ENCODE data around the gene JUN. TPM values are rescaled to one million over a fixed set of nuclear protein-coding genes. Genes with fewer than 3 reads are reported as not detected.

Gene JUN
- total RNA-seq: 10 to 100 TPM; 24.2 to 25.5 TPM

GRCh38 chr1:58783993-58784757 lies at the start of gene JUN:
Gene JUN (minus strand): TSS chr1:58784047. CDS start chr1:58783070, 977 bp downstream.
- peak within 1 kb of the TSS; percentile 91 for H3K27ac Mint-ChIP-seq
- H3K27me3 Mint-ChIP-seq: no peaks in the 10 kb centered on the region
- CTCF ChIA-PET: interaction anchor here (0.6 kb wide), 1 partner anchor 66 kb away, joined by 3 read pairs; no protein-coding TSS in a partner anchor
- intact Hi-C loops (cut with DNase I, micrococcal nuclease): loop anchor here (1.0 to 10.0 kb wide), 13 partner anchors 29 to 1030 kb away; partner anchors contain the start of genes HOOK1 (in 2 of the 2), OMA1 (in 2 of the 2), FGGY (in 1 of the 2) and MYSM1 (in 1 of the 2)
- peak within 1 kb of the TSS; percentile 79 for H3K4me3 Mint-ChIP-seq
- ATAC-seq (peak; percentile 88), DNase-seq (peak; percentile 99)
- peaks cover 17% of the 10 kb centered on the region for H3K4me1 Mint-ChIP-seq
- H3K36me3 Mint-ChIP-seq (ENCODE audit: low read depth): peaks cover 28% of the 10 kb centered on the region
- peaks cover 5% of the 10 kb centered on the region for H3K9me3 Mint-ChIP-seq (ENCODE audit: low read depth)
- POLR2A ChIA-PET: interaction anchor here (0.5 to 2.0 kb wide), 9 partner anchors 20 to 409 kb away, joined by 3 to 15 read pairs (median 6); no protein-coding TSS in a partner anchor

- H3K36me3 Mint-ChIP-seq (ENCODE audit: low read depth): peaks cover 4% of the 10 kb centered on the region
- intact Hi-C loops (cut with DNase I, micrococcal nuclease): no loop called here
- no peak overlapping the region for H3K4me3 Mint-ChIP-seq
- ChIA-PET POLR2A (no interaction called here), CTCF (interaction anchor here (0.6 to 1.8 kb wide), 3 partner anchors 10 to 201 kb away, joined by 3 to 4 read pairs (median 3); no protein-coding TSS in a partner anchor)
- no peak overlapping the region for H3K27ac Mint-ChIP-seq
- H3K4me1 Mint-ChIP-seq: no peaks in the 10 kb centered on the region
- ATAC-seq (no peak), DNase-seq (no peak)
- no peaks in the 10 kb centered on the region for H3K27me3 Mint-ChIP-seq
- peaks cover 2% of the 10 kb centered on the region for H3K9me3 Mint-ChIP-seq (ENCODE audit: low read depth)
Measured at GRCh38 chr1:58833166-58833565, 49.3 kb upstream of the JUN start.

DNA sequence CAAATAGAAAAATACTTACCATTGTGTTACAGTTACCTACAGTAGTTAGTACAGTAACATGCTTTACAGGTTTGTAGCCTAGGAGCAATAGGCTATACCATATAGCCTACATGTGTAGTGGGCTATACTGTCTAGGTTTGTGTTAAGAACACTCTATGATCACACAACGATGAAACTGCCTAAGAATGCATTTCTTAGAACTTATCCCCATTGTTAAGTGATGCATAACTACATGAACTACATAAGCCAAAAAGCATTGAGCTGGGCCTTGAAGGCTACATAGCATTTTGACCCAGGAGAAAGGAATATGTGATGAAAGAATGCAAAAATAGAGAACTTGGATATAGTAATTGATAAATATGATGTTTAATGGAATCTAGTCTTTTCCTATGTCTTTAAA lies 46.4 kb upstream of the JUN start:
- Mint-ChIP-seq H3K36me3 (ENCODE audit: low read depth) (peaks cover 4% of the 10 kb centered on the region), H3K4me3 (no peak overlapping the region), H3K4me1 (no peaks in the 10 kb centered on the region), H3K27me3 (no peaks in the 10 kb centered on the region), H3K27ac (no peak overlapping the region), H3K9me3 (ENCODE audit: low read depth) (peaks cover 9% of the 10 kb centered on the region)
- ATAC-seq (no peak), DNase-seq (no peak)
- POLR2A ChIA-PET: no interaction called here
- intact Hi-C loops (cut with DNase I, micrococcal nuclease): no loop called here
- CTCF ChIA-PET: no interaction called here

DNA sequence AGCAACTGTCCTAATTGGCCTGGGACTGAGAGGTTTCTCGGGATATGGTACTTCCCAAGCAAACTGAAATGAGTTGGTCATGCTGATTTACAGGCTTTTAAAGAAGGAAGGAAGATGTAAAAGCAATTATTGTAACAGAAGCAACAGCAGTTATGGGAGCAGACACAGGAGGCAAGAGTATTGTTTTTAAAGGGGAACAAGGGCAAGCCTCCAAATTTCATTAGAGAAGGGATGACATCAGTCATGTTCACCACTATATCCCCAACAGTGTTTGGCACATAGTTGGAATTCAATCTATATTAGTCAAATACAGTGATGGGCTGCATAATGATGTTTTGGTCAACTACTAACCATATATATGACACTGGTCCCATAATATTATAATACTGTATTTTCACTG lies 46.0 kb upstream of the JUN start:
- intact Hi-C loops (cut with DNase I, micrococcal nuclease): no loop called here
- DNase-seq: no peak
- Mint-ChIP-seq H3K27me3 (no peaks in the 10 kb centered on the region), H3K9me3 (ENCODE audit: low read depth) (peaks cover 9% of the 10 kb centered on the region), H3K4me1 (no peaks in the 10 kb centered on the region), H3K36me3 (ENCODE audit: low read depth) (peaks cover 4% of the 10 kb centered on the region), H3K27ac (no peak overlapping the region), H3K4me3 (no peak overlapping the region)
- ATAC-seq: no peak
- ChIA-PET CTCF (no interaction called here), POLR2A (no interaction called here)

DNA sequence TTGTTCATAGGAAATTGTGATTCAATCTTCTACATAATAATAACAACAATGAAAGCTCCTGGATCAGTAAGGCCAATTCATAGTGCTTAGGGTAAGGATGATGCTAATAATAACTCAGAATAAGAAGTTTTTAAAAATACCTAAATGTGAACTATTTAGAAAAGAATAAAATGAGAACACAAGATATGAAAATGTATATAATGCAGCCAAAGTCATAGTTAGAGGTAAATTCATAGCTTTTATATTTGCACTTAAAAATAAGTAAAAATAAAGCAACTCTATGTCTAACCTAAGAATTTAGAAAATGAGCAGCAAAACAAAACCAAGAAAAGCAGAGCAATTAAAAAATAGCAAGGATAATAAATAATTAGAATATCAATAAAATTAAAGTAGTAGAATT lies 43.5 kb upstream of the JUN start:
- no peaks in the 10 kb centered on the region for H3K27me3 Mint-ChIP-seq

DNA sequence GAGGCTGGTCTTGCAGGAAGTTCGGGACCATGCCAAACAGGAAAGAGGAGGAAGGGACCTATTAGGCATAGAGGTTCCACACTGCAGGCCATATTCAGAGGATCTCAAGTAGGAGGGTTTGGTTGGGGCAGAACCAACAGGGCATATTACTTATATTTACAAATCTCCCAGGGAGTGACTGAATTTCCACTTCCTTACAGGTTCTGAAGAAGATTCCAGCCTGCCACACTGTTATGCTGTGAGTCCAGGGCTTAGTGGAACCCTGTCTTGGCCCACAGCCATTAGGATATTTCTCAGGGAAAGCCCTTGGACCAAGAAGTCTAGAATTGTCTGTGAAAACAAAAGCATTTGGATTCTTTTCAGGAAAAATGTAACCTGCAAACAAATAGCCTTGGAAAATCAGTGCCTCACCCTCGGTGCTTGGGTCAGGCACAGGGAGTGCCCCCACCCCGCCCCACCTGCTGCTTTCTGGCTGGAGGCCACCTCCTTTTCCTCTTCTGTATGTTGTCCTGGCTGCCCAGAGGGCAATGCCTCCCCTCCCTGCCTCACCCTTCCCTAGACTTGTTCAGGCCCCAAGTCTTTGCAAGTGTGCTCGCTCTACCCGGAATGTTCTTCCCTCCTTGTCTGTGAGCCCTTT lies 41.0 kb upstream of the JUN start:
- H3K9me3 Mint-ChIP-seq (ENCODE audit: low read depth): peaks cover 9% of the 10 kb centered on the region
- no peaks in the 10 kb centered on the region for H3K4me1 Mint-ChIP-seq
- H3K27ac Mint-ChIP-seq: no peak overlapping the region
- DNase-seq (no peak), ATAC-seq (no peak)
- H3K36me3 Mint-ChIP-seq (ENCODE audit: low read depth): peaks cover 4% of the 10 kb centered on the region
- no peak overlapping the region for H3K4me3 Mint-ChIP-seq
- H3K27me3 Mint-ChIP-seq: no peaks in the 10 kb centered on the region
- POLR2A ChIA-PET: no interaction called here
- intact Hi-C loops (cut with DNase I, micrococcal nuclease): no loop called here
- CTCF ChIA-PET: no interaction called here

More for the DNA sequence above, 43.5 kb upstream of the JUN start:
- Mint-ChIP-seq H3K4me1 (no peaks in the 10 kb centered on the region), H3K36me3 (ENCODE audit: low read depth) (peaks cover 4% of the 10 kb centered on the region), H3K9me3 (ENCODE audit: low read depth) (peaks cover 9% of the 10 kb centered on the region), H3K27ac (no peak overlapping the region), H3K4me3 (no peak overlapping the region)
- intact Hi-C loops (cut with DNase I, micrococcal nuclease): no loop called here
- POLR2A ChIA-PET: no interaction called here
- DNase-seq (no peak), ATAC-seq (no peak)
- CTCF ChIA-PET: no interaction called here

DNA sequence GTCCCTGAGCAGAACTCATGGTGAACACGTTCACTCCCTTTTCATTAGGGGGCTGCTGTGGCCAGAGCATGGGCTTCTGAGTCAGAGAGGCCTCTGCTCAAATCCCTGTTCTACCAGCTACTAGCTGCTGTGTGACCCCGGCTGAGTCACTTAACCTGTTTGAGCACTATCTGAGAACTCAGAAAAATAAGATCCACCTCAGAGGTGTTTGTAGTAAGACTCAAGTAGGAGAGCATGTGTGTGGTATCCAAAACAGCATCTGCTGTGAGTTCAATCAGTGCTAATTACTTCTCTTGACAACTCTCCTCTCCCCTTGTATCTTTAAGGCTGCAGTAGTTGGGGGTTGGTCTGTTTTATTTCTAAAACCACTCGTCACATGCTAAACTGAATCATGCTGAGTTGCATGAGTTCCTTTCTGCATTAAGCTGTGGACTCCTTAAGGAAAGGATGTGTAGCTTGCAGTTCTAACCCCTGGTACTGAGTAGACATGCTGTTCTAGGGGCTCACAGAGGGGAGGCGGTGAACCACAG lies 39.7 kb upstream of the JUN start:
- no peak overlapping the region for H3K27ac Mint-ChIP-seq
- no peak overlapping the region for H3K4me3 Mint-ChIP-seq
- intact Hi-C loops (cut with DNase I, micrococcal nuclease): no loop called here
- no peaks in the 10 kb centered on the region for H3K4me1 Mint-ChIP-seq
- H3K9me3 Mint-ChIP-seq (ENCODE audit: low read depth): peaks cover 8% of the 10 kb centered on the region
- ATAC-seq (no peak), DNase-seq (no peak)
- H3K27me3 Mint-ChIP-seq: no peaks in the 10 kb centered on the region
- peaks cover 4% of the 10 kb centered on the region for H3K36me3 Mint-ChIP-seq (ENCODE audit: low read depth)
- ChIA-PET POLR2A (no interaction called here), CTCF (no interaction called here)

DNA sequence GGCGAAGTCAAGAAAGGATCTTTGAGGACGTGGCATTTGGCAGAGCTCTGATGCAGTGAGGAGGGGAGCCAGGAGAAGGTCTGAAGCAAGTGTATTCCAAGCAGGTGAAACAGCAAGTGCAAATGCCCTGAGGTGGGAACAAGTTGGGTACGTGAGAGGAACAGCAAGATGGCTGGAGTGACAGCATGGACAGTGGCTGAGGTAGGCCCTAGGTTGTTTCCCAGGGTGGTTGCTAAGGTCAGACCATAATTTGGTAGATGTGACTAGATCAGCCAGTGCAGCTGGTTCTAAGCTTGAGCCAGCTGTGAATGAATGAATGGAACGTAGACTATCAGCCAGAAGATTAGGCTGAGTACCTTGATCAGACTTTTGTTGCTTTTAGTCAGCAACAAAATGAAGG lies 37.5 kb upstream of the JUN start:
- no peaks in the 10 kb centered on the region for H3K36me3 Mint-ChIP-seq (ENCODE audit: low read depth)
- H3K9me3 Mint-ChIP-seq (ENCODE audit: low read depth): peaks cover 2% of the 10 kb centered on the region
- peaks cover 7% of the 10 kb centered on the region for H3K4me1 Mint-ChIP-seq
- intact Hi-C loops (cut with DNase I, micrococcal nuclease): no loop called here
- no peaks in the 10 kb centered on the region for H3K27me3 Mint-ChIP-seq
- no peak overlapping the region for H3K27ac Mint-ChIP-seq
- no peak overlapping the region for H3K4me3 Mint-ChIP-seq
- CTCF ChIA-PET: no interaction called here
- no peak for ATAC-seq
- POLR2A ChIA-PET: no interaction called here
- DNase-seq: no peak

GRCh38 chr1:58818976-58819375 lies 35.1 kb upstream of the JUN start:
- Mint-ChIP-seq H3K4me1 (peaks cover 18% of the 10 kb centered on the region), H3K4me3 (no peak overlapping the region), H3K36me3 (ENCODE audit: low read depth) (no peaks in the 10 kb centered on the region), H3K27me3 (no peaks in the 10 kb centered on the region), H3K9me3 (ENCODE audit: low read depth) (no peaks in the 10 kb centered on the region), H3K27ac (no peak overlapping the region)
- intact Hi-C loops (cut with DNase I, micrococcal nuclease): no loop called here
- CTCF ChIA-PET: no interaction called here
- no peak for DNase-seq
- POLR2A ChIA-PET: interaction anchor here (0.9 kb wide), 1 partner anchor 37 kb away, joined by 3 read pairs; no protein-coding TSS in a partner anchor
- no peak for ATAC-seq

GRCh38 chr1:58818075-58818474 lies 34.2 kb upstream of the JUN start:
- no peaks in the 10 kb centered on the region for H3K36me3 Mint-ChIP-seq (ENCODE audit: low read depth)
- peaks cover 27% of the 10 kb centered on the region for H3K4me1 Mint-ChIP-seq
- ChIA-PET POLR2A (no interaction called here), CTCF (no interaction called here)
- H3K4me3 Mint-ChIP-seq: no peak overlapping the region
- H3K27ac Mint-ChIP-seq: no peak overlapping the region
- no peaks in the 10 kb centered on the region for H3K27me3 Mint-ChIP-seq
- intact Hi-C loops (cut with DNase I, micrococcal nuclease): no loop called here
- no peak for DNase-seq
- ATAC-seq: no peak
- no peaks in the 10 kb centered on the region for H3K9me3 Mint-ChIP-seq (ENCODE audit: low read depth)

- H3K36me3 Mint-ChIP-seq (ENCODE audit: low read depth): no peaks in the 10 kb centered on the region
- H3K4me3 Mint-ChIP-seq: peak overlapping the region; percentile 77
- ChIA-PET POLR2A (interaction anchor here (1.1 kb wide), 1 partner anchor 33 kb away, joined by 7 read pairs; the partner anchor contains the start of gene JUN), CTCF (interaction anchor here (0.7 to 1.0 kb wide), 2 partner anchors 9 to 255 kb away, joined by 3 to 4 read pairs; no protein-coding TSS in a partner anchor)
- no peak for ATAC-seq
- H3K27ac Mint-ChIP-seq: peak overlapping the region; percentile 72
- intact Hi-C loops (cut with DNase I, micrococcal nuclease): loop anchor here (1.0 to 2.0 kb wide), 5 partner anchors 32 to 480 kb away; partner anchors contain the start of gene JUN (in 2 of the 2)
- no peaks in the 10 kb centered on the region for H3K27me3 Mint-ChIP-seq
- H3K9me3 Mint-ChIP-seq (ENCODE audit: low read depth): no peaks in the 10 kb centered on the region
- no peak for DNase-seq
- peaks cover 39% of the 10 kb centered on the region for H3K4me1 Mint-ChIP-seq
Measured at GRCh38 chr1:58816747-58817221, 32.9 kb upstream of the JUN start.
